ENCODE data around the gene TSPAN32. TPM values are rescaled to one million over a fixed set of nuclear protein-coding genes. Genes with fewer than 3 reads are reported as not detected.

The TSPAN32 gene
- total RNA-seq, 1 donor from 2014 or later, result not detected

DNA sequence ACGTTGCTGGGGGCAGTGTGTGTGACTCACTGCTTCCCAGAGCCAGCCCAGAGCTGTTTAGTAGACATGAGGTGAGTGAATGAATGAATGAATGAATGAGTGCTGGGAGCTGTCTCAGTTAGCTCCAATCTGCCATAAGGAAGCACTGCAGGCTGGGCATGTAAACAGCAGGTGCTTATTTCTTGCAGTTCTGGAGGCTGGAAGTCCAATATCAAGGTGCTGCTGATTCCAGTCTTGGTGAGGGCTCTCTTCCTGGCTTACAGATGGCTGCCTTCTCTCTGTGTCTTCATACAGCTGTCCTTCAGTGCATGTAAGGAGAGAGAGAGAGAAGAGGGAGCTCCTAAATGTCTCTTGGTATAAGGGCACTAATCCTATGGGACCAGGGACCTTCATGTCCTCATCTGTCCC lies 4.2 kb upstream of the TSPAN32 start:
- no peak for DNase-seq (ENCODE audit: low read depth)
- TF ChIP-seq, protein P1, sequence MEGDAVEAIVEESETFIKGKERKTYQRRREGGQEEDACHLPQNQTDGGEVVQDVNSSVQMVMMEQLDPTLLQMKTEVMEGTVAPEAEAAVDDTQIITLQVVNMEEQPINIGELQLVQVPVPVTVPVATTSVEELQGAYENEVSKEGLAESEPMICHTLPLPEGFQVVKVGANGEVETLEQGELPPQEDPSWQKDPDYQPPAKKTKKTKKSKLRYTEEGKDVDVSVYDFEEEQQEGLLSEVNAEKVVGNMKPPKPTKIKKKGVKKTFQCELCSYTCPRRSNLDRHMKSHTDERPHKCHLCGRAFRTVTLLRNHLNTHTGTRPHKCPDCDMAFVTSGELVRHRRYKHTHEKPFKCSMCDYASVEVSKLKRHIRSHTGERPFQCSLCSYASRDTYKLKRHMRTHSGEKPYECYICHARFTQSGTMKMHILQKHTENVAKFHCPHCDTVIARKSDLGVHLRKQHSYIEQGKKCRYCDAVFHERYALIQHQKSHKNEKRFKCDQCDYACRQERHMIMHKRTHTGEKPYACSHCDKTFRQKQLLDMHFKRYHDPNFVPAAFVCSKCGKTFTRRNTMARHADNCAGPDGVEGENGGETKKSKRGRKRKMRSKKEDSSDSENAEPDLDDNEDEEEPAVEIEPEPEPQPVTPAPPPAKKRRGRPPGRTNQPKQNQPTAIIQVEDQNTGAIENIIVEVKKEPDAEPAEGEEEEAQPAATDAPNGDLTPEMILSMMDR (conservative IDR thresholded peaks at IDR 0.05; ENCODE audit: low read depth, low read length), result no peak

DNA sequence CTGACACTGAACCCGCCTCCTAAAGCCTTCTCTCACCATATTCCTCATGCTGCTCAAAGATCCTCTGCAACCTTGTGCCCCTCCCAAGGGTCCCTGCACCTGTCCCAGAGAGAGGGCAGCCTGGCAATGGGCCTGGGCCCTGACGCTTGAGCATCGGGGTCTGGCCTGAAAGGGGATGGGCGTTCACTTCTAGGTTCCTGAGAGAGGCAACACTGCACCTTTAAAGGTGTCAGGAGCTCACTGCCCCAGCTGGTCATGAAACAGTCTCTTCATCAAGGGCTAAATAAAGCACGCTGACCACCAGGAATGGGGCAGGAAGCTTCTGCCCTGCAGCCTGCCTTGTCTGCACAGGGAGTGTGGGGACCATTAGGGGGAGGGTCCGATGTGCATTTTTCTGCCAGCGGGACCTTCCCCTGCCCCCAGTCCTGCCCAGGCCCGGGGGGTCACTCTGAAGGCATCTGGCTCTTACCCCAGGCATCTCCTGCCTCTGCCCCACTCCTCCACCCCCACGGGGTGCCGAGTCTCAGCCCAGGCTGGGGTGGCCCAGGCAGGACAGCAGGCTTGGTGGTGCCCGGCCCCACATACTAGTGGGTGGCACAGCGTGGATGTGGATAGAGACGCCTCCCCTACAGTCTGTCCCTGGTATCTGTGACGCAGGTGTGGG lies 3.5 kb upstream of the TSPAN32 start:
- no peak for DNase-seq (ENCODE audit: low read depth)
- no peak overlapping the region for H3K4me3 ChIP-seq (ENCODE audit: low read depth, low read length)
- TF ChIP-seq, protein P1 (conservative IDR thresholded peaks at IDR 0.05; ENCODE audit: low read depth, low read length), result no peak

More for the DNA sequence above, 4.2 kb upstream of the TSPAN32 start:
- H3K4me3 ChIP-seq (ENCODE audit: low read depth, low read length), result no peak overlapping the region

DNA sequence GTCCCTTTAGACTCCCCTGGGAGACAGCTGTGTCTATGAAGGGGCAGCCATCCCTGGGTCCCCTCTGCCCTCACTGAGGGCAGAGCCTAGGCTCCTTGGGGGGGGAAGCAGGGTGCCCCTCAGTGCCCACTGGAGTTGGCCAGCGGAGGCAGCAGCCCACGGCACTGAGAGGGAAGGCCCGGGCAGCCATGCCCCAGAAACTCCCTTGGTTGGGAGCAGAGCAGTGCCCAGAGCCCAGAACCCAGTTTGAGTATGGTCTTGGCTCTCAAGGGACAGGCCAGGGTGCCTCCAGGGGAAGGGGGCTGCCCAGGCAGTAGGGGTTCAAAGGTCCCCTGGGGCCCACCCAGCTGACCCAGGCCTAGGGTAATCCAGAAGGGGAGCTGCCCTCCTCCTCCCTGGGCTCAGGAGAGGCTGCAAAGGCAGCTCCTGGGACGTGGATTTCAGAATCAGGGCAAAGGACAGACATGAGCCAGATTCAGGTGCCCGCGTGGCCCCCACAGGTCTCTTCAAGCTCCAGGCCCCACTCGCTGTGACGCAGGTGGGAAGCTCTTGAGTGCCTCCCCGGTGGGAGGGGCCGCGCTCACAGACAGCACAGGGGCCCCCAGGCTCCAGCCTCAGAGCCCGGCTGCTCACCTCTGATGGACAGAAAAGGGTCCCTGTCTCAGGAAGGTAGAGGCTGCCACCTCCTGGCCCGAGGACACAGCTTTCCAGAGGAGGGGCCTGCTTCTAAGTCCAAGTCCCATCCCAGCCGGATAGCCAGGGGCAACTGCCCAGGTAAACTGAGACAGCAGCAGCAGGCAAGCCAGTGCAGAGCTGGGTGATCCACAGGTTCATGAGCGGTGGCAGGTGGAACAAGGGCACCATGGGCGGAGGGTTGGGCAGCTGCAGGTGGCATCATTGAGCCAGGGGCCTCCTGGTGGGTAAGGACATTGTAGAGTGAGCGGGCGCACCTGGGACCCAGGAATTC lies 2.7 kb upstream of the TSPAN32 start:
- no peak for DNase-seq (ENCODE audit: low read depth)
- TF ChIP-seq, protein P1 (conservative IDR thresholded peaks at IDR 0.05; ENCODE audit: low read depth, low read length), result peak; percentile 65

DNA sequence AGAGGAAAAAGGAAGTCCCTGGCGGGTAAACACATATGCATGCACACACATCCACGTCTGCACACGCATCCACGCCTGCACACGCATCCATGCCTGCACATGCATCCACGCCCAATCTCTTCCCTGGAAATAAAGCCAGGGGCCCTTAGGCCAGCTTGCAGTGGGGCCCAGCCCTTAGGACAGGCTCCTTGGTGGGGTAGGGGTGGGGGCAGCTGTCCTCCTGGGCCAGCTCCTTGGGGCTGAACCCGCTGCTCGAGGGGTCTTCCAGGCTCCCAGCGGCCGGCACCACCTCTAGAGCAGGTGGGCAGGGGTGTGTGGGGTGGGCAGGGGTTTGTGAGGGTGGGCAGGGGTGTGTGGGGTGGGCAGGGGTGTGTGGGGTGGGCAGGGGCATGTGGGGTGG lies 2.0 kb upstream of the TSPAN32 start:
- TF ChIP-seq, protein P1 (conservative IDR thresholded peaks at IDR 0.05; ENCODE audit: low read depth, low read length), result no peak
- no peak overlapping the region for H3K4me3 ChIP-seq (ENCODE audit: low read depth, low read length)
- DNase-seq (ENCODE audit: low read depth), result no peak

More for the DNA sequence above, 2.7 kb upstream of the TSPAN32 start:
- no peak overlapping the region for H3K4me3 ChIP-seq (ENCODE audit: low read depth, low read length)

DNA sequence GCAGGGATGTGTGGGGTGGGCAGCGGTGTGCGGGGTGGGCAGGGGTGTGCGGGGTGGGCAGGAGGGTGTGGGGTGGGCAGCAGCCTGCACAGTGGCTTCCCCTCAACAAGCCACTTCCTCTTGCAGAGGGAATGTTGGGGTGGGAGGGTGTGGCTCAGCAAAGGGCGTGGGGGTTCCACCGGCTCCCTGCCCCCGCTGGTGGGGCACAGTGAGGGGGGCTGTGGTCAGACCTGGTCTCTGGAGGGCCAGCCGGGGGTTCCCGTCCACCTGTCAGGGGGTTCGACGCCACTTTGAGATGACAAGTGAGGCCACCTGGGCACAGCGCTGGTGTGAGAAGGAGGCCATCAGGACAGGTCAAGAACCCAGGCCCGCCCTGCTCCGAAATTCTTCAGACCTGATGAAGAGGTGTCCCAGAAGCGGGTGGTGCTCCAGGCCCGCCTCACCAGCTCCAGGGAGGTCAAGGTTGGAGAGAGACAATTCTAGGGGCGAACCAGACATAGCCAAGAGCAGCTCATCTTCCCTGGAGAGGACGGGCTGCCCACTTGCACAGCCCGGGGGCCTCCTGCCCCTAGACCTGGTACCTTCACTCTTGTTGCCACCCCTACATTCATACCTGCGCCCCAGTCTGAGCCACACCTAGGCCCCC lies 1.4 kb upstream of the TSPAN32 start:
- DNase-seq (ENCODE audit: low read depth), result no peak
- TF ChIP-seq, protein P1 (conservative IDR thresholded peaks at IDR 0.05; ENCODE audit: low read depth, low read length), result no peak
- no peak overlapping the region for H3K4me3 ChIP-seq (ENCODE audit: low read depth, low read length)

DNA sequence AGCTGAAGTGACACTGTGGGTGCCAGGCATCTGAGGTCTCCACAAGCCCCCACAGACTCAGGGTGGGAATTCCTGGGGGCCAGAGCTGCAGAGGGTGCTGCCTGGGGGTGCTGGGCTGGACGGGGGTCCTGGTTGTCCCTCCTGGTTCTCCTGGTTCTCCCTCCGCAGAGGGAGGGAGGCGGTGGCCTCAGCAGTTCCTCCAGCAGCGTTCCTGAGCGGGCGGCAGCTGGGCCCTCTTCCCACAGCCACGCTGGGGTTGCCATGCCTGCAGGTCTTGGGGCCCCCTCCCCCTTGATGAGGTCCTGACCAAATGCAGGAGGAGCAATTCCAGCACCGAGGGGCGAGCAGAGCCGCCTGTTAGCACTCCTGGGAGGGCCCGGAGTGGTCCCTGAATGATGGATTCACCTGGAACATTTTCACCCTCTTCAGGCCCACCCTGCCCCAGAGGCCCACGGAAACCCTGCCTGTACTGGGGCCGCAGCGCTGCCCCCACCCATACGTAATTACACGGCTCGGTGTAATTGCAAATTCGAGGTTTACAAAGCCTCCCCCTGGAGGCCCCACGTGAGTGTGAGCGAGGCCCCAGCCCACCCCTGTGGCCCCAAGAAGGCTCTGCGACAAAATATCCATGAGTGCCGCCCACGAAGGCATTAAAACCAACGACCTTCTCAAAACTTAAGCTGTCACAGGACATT lies 730 bp upstream of the TSPAN32 start:
- TF ChIP-seq, protein P1 (conservative IDR thresholded peaks at IDR 0.05; ENCODE audit: low read depth, low read length), result no peak
- H3K4me3 ChIP-seq (ENCODE audit: low read depth, low read length), result no peak overlapping the region
- DNase-seq (ENCODE audit: low read depth), result no peak

Data from epithelial cell of proximal tubule (primary cell).